SK-N-SH (cell line): Measurements from ENCODE around the gene CNTNAP2. TPM values are rescaled to one million over a fixed set of nuclear protein-coding genes. Genes with fewer than 3 reads are reported as not detected.
"Not testable (repeated sequence)": the region's sequence is repeated elsewhere in the genome, so short reads cannot be mapped to it uniquely, and the experiment has no call there.

ENCODE experiments used
- CTCF ChIA-PET: fragments of 300-600, 350-600 bp; formaldehyde crosslinking; extraction: SDS; loops from one replicate; lab custom pipeline; 2021; lab: Yijun Ruan, JAX
- POLR2A ChIA-PET: fragments of 350-600 bp; sonication (Branson Sonifier 250); formaldehyde crosslinking; extraction: SDS; loops from one replicate; lab custom pipeline; 2020; ENCODE audit warnings: antibody characterized with exemption, inconsistent platforms; lab: Yijun Ruan, JAX
- DNase-seq: peaks from one replicate; pipeline ENCODE4 v3.0.0; 2012
- H2AFZ ChIP-seq: fragments of 200-600 bp; sonication (generic); 2 replicates; pipeline ENCODE4 v1.8.1; 2016; ENCODE audit warnings: antibody characterized with exemption, mild to moderate bottlenecking, low read depth
- H3F3A ChIP-seq: fragments of 200-600 bp; sonication (generic); replicated peaks from 2 replicates; pipeline ENCODE3; 2016; ENCODE audit warnings: antibody characterized with exemption, mild to moderate bottlenecking; ENCODE audit not compliant: insufficient read depth
- H3K27ac ChIP-seq, 2 experiments: fragments of 200-500 bp in 1 of 2; fragments of 200-600 bp in 1 of 2; sonication (Bioruptor generic) in 1 of 2; sonication (generic), shearing (Covaris generic) in 1 of 2; 2 replicates each; pipeline versions ENCODE4 v1.5.1 to v1.6.1; 2014 to 2016; ENCODE audit warnings: low read depth in 2 of 2, inconsistent platforms in 1 of 2, low read length in 1 of 2, mild to moderate bottlenecking in 1 of 2, mixed read lengths in 1 of 2
- H3K27me3 ChIP-seq: fragments of 200-600 bp; sonication (generic), shearing (Covaris generic); 2 replicates; pipeline ENCODE4 v1.6.1; 2016; ENCODE audit warnings: mixed run types; ENCODE audit not compliant: insufficient read depth
- H3K36me3 ChIP-seq, 2 experiments: fragments of 200-500 bp in 1 of 2; fragments of 200-600 bp in 1 of 2; sonication (Bioruptor generic) in 1 of 2; sonication (generic) in 1 of 2; replicated peaks in 1 of 2; 2 replicates each; pipeline versions ENCODE3 to v1.5.1; 2014 to 2016; ENCODE audit warnings: low read length in 1 of 2, mild to moderate bottlenecking in 1 of 2; ENCODE audit not compliant: insufficient read depth in 2 of 2, control insufficient read depth in 1 of 2
- H3K4me1 ChIP-seq, 2 experiments: fragments of 200-500 bp in 1 of 2; fragments of 200-600 bp in 1 of 2; sonication (Bioruptor generic) in 1 of 2; sonication (generic), shearing (Covaris generic) in 1 of 2; 2 replicates each; pipeline versions ENCODE4 v1.5.1 to v1.6.1; 2014 to 2016; ENCODE audit warnings: low read depth in 1 of 2, low read length in 1 of 2, mixed run types in 1 of 2; ENCODE audit not compliant: insufficient read depth in 2 of 2, control insufficient read depth in 1 of 2
- H3K4me2 ChIP-seq: fragments of 200-600 bp; sonication (generic), shearing (Covaris generic); 2 replicates; pipeline ENCODE4 v1.6.1; 2017; ENCODE audit warnings: mixed run types
- H3K4me3 ChIP-seq, 2 experiments: fragments of 200-500 bp in 1 of 2; fragments of 200-600 bp in 1 of 2; sonication (Bioruptor generic) in 1 of 2; sonication (generic), shearing (Covaris generic) in 1 of 2; 2 replicates each; pipeline versions ENCODE4 v1.5.1 to v1.8.1; 2014 to 2016; ENCODE audit warnings: low read depth in 2 of 2, inconsistent platforms in 1 of 2, low read length in 1 of 2, mild to moderate bottlenecking in 1 of 2, mixed read lengths in 1 of 2, moderate library complexity in 1 of 2
- H3K79me2 ChIP-seq: fragments of 200-600 bp; sonication (generic); 2 replicates; pipeline ENCODE4 v1.8.1; 2017; ENCODE audit warnings: mild to moderate bottlenecking; ENCODE audit not compliant: insufficient read depth
- H3K9ac ChIP-seq: fragments of 200-600 bp; sonication (generic); 2 replicates; pipeline ENCODE4 v1.6.1; 2017; ENCODE audit warnings: mixed run types
- H3K9me2 ChIP-seq: fragments of 200-600 bp; sonication (generic); 2 replicates; pipeline ENCODE4 v1.6.1; 2017; ENCODE audit warnings: mixed run types
- H3K9me3 ChIP-seq: fragments of 200-600 bp; sonication (generic); 2 replicates; pipeline ENCODE4 v1.6.1; 2017; ENCODE audit warnings: mixed run types, mild to moderate bottlenecking, moderate library complexity
- H4K20me1 ChIP-seq: fragments of 200-600 bp; sonication (generic); 2 replicates; pipeline ENCODE4 v1.6.1; 2017; ENCODE audit warnings: mild to moderate bottlenecking, mixed run types; ENCODE audit not compliant: insufficient read depth
- ELF1 ChIP-seq: IDR thresholded peaks from 2 replicates; pipeline ENCODE4 v1.4.0; 2012
- EZH2phosphoT487 ChIP-seq: fragments of 200-600 bp; sonication (generic); IDR thresholded peaks from 2 replicates; pipeline ENCODE4 v1.6.1; 2017; ENCODE audit warnings: low read depth, mixed run types, mild to moderate bottlenecking, antibody characterized with exemption, moderate library complexity, borderline replicate concordance
- IRF3 ChIP-seq: fragments of 150-350 bp; IDR thresholded peaks from 2 replicates; pipeline ENCODE4 v1.6.1; 2016; ENCODE audit warnings: mild to moderate bottlenecking, low read depth, low read length
- JUND ChIP-seq: IDR thresholded peaks from 2 replicates; pipeline ENCODE4 v1.4.0; 2012
- MXI1 ChIP-seq: IDR thresholded peaks from 2 replicates; pipeline ENCODE4 v1.6.1; 2012; ENCODE audit warnings: mild to moderate bottlenecking, low read depth, low read length, improper control_type of control experiment
- NRF1 ChIP-seq: IDR thresholded peaks from 2 replicates; pipeline ENCODE4 v1.6.1; 2012; ENCODE audit warnings: low read depth, mild to moderate bottlenecking, low read length
- RCOR1 ChIP-seq: fragments of 150-350 bp; IDR thresholded peaks from 2 replicates; pipeline ENCODE4 v1.6.1; 2017; ENCODE audit warnings: antibody characterized with exemption, low read length
- SMC3 ChIP-seq: IDR thresholded peaks from 2 replicates; pipeline ENCODE4 v1.6.1; 2012; ENCODE audit warnings: low read depth, low read length, improper control_type of control experiment
- TAF1 ChIP-seq: IDR thresholded peaks from 2 replicates; pipeline ENCODE4 v1.6.1; 2012; ENCODE audit warnings: low read depth, mild to moderate bottlenecking, low read length, moderate library complexity, borderline replicate concordance
- TEAD4 ChIP-seq: IDR thresholded peaks from 2 replicates; pipeline ENCODE4 v1.4.0; 2012; ENCODE audit warnings: mild to moderate bottlenecking, borderline replicate concordance; ENCODE audit not compliant: insufficient read depth
- YY1 ChIP-seq: IDR thresholded peaks from 2 replicates; pipeline ENCODE4 v1.4.0; 2012; ENCODE audit warnings: low read depth, mild to moderate bottlenecking
- WGBS: methylation state at CpG from one replicate; pipeline ENCODE4 v1.1.6; 2017; ENCODE audit warnings: low lambda C conversion rate; 5-methylcytosine and 5-hydroxymethylcytosine counted together
- polyA plus RNA-seq, 3 experiments: library from polyadenylated mRNA; depleted of rRNA; stranded (reverse); fragments of >200 nt; gene quantifications; 2 replicates each; pipeline ENCODE4 v1.2.3, GENCODE V29; 2012
- TF ChIP-seq, protein P1 (sequence below): fragments of 150-350 bp; IDR thresholded peaks from 2 replicates; pipeline ENCODE4 v1.6.1; 2017; ENCODE audit warnings: antibody characterized with exemption, low read length, low read depth, borderline replicate concordance
- TF ChIP-seq, protein P2 (sequence below): IDR thresholded peaks from 2 replicates; pipeline ENCODE4; 2012
- TF ChIP-seq, protein P3 (sequence below): IDR thresholded peaks from 2 replicates; pipeline ENCODE4 v1.6.1; 2012; ENCODE audit warnings: mild to moderate bottlenecking, low read depth, low read length, moderate library complexity

CNTNAP2 gene
- polyA plus RNA-seq, 1 of the 3 experiments (the other 2 are of a cell fraction), result 3.4 TPM

DNA sequence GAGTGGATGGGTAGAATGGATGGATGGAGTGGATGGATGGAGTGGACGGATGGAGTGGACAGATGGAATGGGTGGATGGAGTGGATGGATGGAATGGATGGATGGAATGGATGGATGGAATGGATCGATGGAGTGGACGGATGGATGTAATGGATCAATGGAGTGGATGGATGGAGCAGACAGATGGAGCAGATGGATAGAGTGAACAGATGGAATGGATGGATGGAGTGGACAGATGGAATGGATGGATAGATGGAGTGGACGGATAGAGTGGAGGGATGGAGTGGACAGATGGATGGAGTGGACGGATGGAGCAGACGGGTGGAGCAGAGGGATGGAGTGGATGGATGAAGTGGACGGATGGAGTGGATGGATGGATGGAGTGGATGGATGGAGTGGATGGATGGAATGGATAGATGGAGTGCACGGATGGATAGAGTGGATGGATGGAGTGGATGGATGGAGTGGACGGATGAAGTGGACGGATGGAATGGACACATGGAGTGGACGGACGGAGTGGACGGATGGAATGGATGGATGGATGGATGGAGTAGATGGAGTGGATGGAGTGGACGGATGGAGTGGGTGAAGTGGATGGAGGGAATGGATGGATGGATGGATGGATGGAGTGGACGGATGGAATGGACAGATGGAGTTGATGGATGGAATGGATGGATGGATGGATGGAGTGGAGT is 2213.7 kb downstream of the CNTNAP2 start:
- WGBS, result 84% methylated on average over 15 of the region's 15 CpGs
- TF ChIP-seq YY1 (no peak), JUND (no peak), SMC3 (no peak), MXI1 (no peak), ELF1 (no peak)
- TF ChIP-seq, protein P1, sequence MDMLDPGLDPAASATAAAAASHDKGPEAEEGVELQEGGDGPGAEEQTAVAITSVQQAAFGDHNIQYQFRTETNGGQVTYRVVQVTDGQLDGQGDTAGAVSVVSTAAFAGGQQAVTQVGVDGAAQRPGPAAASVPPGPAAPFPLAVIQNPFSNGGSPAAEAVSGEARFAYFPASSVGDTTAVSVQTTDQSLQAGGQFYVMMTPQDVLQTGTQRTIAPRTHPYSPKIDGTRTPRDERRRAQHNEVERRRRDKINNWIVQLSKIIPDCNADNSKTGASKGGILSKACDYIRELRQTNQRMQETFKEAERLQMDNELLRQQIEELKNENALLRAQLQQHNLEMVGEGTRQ, result no peak
- TF ChIP-seq, protein P2, sequence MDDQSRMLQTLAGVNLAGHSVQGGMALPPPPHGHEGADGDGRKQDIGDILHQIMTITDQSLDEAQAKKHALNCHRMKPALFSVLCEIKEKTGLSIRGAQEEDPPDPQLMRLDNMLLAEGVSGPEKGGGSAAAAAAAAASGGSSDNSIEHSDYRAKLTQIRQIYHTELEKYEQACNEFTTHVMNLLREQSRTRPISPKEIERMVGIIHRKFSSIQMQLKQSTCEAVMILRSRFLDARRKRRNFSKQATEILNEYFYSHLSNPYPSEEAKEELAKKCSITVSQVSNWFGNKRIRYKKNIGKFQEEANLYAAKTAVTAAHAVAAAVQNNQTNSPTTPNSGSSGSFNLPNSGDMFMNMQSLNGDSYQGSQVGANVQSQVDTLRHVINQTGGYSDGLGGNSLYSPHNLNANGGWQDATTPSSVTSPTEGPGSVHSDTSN, result no peak
- TF ChIP-seq, protein P3, sequence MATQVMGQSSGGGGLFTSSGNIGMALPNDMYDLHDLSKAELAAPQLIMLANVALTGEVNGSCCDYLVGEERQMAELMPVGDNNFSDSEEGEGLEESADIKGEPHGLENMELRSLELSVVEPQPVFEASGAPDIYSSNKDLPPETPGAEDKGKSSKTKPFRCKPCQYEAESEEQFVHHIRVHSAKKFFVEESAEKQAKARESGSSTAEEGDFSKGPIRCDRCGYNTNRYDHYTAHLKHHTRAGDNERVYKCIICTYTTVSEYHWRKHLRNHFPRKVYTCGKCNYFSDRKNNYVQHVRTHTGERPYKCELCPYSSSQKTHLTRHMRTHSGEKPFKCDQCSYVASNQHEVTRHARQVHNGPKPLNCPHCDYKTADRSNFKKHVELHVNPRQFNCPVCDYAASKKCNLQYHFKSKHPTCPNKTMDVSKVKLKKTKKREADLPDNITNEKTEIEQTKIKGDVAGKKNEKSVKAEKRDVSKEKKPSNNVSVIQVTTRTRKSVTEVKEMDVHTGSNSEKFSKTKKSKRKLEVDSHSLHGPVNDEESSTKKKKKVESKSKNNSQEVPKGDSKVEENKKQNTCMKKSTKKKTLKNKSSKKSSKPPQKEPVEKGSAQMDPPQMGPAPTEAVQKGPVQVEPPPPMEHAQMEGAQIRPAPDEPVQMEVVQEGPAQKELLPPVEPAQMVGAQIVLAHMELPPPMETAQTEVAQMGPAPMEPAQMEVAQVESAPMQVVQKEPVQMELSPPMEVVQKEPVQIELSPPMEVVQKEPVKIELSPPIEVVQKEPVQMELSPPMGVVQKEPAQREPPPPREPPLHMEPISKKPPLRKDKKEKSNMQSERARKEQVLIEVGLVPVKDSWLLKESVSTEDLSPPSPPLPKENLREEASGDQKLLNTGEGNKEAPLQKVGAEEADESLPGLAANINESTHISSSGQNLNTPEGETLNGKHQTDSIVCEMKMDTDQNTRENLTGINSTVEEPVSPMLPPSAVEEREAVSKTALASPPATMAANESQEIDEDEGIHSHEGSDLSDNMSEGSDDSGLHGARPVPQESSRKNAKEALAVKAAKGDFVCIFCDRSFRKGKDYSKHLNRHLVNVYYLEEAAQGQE, result no peak

DNA sequence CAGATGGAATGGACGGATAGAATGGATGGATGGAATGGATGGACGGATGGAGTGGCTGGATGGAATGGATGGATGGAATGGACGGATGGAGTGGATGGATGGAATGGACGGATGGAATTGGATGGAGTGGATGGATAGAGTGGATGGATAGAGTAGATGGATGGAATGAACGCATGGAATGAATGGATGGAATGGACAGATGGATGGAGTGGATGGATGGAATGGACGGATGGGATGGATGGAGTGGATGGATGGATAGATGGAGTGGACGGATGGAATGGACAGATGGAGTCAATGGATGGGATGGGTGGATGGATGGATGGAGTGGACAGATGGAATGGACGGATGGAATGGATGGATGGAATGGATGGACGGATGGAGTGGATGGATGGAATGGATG is 2214.2 kb downstream of the CNTNAP2 start:
- H2AFZ ChIP-seq, result no peak overlapping the region
- H4K20me1 ChIP-seq, result no peaks in the 10 kb centered on the region
- ChIA-PET POLR2A (no interaction called here), CTCF (no interaction called here)
- no peaks in the 10 kb centered on the region for H3F3A ChIP-seq
- H3K9me3 ChIP-seq, result no peaks in the 10 kb centered on the region
- H3K27ac ChIP-seq, result no peak overlapping the region
- H3K79me2 ChIP-seq, result no peaks in the 10 kb centered on the region
- no peaks in the 10 kb centered on the region for H3K27me3 ChIP-seq
- no peak overlapping the region for H3K9ac ChIP-seq
- DNase-seq, result no peak
- H3K9me2 ChIP-seq, result no peaks in the 10 kb centered on the region
- peaks cover 0 to 10% of the 10 kb centered on the region in 2 experiments; a peak in 2 of 4 replicates for H3K4me1 ChIP-seq
- TF ChIP-seq TAF1, result no peak
- TF ChIP-seq IRF3, result no peak
- TF ChIP-seq ELF1, result no peak
- TF ChIP-seq NRF1, result no peak
- TF ChIP-seq RCOR1, result no peak
- TF ChIP-seq EZH2phosphoT487, result no peak
- TF ChIP-seq TEAD4, result no peak
- TF ChIP-seq, all 33 proteins: peak for 0
- Histone ChIP-seq H3K36me3 (no peaks in the 10 kb centered on the region), H3K4me3 (no peak overlapping the region), H3K4me2 (no peak overlapping the region)
- WGBS, result 82% methylated on average over 9 of the region's 9 CpGs

More for the DNA sequence above, 2213.7 kb downstream of the CNTNAP2 start:
- H3K4me2 ChIP-seq, result no peak overlapping the region
- no peaks in the 10 kb centered on the region for H3K27me3 ChIP-seq
- no peaks in the 10 kb centered on the region for H3F3A ChIP-seq
- no peak overlapping the region for H3K9ac ChIP-seq
- CTCF ChIA-PET, result no interaction called here
- H3K4me3 ChIP-seq, result no peak overlapping the region
- H4K20me1 ChIP-seq, result no peaks in the 10 kb centered on the region
- no peaks in the 10 kb centered on the region for H3K9me3 ChIP-seq
- no peaks in the 10 kb centered on the region for H3K36me3 ChIP-seq
- H3K9me2 ChIP-seq, result no peaks in the 10 kb centered on the region
- no peak overlapping the region for H2AFZ ChIP-seq
- no peak for DNase-seq
- H3K79me2 ChIP-seq, result no peaks in the 10 kb centered on the region
- POLR2A ChIA-PET, result no interaction called here
- no peak overlapping the region for H3K27ac ChIP-seq
- H3K4me1 ChIP-seq, result peaks cover 0 to 8% of the 10 kb centered on the region in 2 experiments; a peak in 2 of 4 replicates

GRCh38 chr7:148331456-148331855 is 2214.9 kb downstream of the CNTNAP2 start:
- H3K9me2 ChIP-seq, H3K27me3 ChIP-seq, POLR2A ChIA-PET, H3K27ac ChIP-seq, H3F3A ChIP-seq, H3K9me3 ChIP-seq, H3K36me3 ChIP-seq, H3K9ac ChIP-seq, H3K4me3 ChIP-seq, H3K4me2 ChIP-seq, H4K20me1 ChIP-seq, H3K79me2 ChIP-seq, DNase-seq, H2AFZ ChIP-seq: not testable (repeated sequence)
- CTCF ChIA-PET, result interaction anchor here (1.4 kb wide), 1 partner anchor 154 kb away, joined by 3 read pairs; no protein-coding TSS in a partner anchor
- peaks cover 0 to 14% of the 10 kb centered on the region in 2 experiments; a peak in 1 of 4 replicates for H3K4me1 ChIP-seq
- 71% methylated on average over 11 of the region's 11 CpGs for WGBS
